Measurements from ENCODE around the gene RPS19.
"Not testable (repeated sequence)": the region's sequence is repeated elsewhere in the genome, so short reads cannot be mapped to it uniquely, and the experiment has no call there.

Gene RPS19

DNA sequence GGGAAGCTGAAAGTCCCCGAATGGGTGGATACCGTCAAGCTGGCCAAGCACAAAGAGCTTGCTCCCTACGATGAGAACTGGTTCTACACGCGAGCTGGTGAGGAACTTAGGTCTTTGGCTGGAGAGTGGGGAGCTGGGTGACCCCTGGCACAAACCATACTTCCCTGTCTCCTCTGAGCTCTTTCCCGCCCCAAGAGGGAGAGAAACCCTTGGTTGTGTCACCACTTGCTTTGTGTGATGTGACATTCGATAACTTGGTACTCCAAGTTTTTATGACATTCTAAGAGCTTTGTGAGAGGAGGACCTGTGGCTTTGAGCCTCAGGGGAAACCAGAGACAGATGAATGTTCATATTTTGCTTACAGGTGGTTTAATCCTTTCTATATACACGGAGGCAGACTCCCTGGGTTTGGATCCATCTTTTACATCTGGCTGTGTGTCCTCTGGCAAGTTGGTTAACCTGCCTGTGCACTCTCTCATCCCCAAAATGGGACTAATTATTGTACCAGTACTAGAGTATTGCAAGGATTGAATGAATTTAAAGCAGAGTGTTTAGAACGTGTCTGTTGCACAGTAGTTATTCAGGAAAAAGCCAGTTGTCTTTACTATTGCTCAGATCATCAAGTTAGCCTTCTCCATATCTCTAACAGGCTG lies 1.2 kb downstream of the RPS19 start:
- peak; percentile 8 for DNase-seq

DNA sequence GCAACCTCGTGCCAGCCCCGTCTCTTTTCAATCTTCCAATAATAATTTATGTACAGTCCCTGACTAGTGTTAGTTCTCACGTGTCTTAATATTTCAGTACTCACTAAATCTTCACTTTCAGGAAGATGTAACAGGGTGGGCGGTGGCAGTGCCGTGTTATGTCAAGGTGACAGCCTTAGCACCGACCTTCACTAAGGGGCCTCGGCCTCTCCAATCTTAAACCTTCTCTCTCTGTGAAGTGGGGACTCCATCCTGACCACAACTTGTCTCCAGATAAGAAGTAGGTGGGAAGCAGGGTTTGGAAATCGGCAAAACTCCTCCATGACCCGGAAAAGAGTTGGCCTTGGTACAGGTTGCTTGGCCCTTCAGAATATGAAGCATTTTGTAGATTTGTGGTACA lies 1.8 kb downstream of the RPS19 start:
- no peak for DNase-seq

DNA sequence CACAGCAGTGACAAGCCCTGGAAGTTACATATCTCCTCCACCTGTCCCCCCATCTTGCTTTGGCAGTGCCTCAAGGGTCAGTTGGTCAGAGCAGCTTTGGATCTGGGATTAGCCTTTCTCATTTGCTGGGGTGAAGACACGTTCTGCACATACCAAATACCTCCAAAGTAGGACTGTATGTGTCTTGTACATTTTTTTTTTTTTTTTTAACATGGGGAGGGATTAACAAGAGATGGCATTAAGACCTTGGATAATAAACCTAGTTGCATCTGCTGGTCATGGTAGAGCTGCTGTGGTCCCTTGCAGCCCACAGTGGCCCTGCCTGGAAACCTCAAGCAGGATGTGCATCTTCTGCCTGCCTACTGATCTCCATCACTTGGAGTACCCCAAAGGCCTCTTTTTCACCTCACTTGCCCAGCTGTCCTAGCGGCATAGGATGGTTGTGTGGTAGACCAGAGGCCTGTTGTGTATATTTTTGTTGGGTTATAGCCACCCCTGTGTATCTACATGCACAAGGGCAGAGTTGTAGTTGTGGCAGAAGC lies 2.5 kb downstream of the RPS19 start:
- DNase-seq: no peak

GRCh38 chr19:41863209-41863931 lies 3.3 kb downstream of the RPS19 start:
- DNase-seq: no peak

- DNase-seq: no peak
These were observed 4.3 kb downstream of the RPS19 start for GRCh38 chr19:41864374-41864773.

- DNase-seq: no peak
These were observed 6.2 kb downstream of the RPS19 start for GRCh38 chr19:41866284-41866683.

GRCh38 chr19:41868120-41868988 lies 8.3 kb downstream of the RPS19 start:
- peak; percentile 64 for DNase-seq

DNA sequence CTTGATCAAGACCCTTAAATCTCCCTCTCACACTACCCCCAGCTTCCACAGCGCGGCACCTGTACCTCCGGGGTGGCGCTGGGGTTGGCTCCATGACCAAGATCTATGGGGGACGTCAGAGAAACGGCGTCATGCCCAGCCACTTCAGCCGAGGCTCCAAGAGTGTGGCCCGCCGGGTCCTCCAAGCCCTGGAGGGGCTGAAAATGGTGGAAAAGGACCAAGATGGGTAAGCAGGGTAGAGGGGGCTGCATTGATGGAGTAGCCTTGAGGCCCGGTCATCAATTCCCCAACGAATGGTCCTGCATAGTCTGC lies 8.9 kb downstream of the RPS19 start:
- no peak for DNase-seq

GRCh38 chr19:41869374-41869955 lies 9.4 kb downstream of the RPS19 start:
- no peak for DNase-seq

DNA sequence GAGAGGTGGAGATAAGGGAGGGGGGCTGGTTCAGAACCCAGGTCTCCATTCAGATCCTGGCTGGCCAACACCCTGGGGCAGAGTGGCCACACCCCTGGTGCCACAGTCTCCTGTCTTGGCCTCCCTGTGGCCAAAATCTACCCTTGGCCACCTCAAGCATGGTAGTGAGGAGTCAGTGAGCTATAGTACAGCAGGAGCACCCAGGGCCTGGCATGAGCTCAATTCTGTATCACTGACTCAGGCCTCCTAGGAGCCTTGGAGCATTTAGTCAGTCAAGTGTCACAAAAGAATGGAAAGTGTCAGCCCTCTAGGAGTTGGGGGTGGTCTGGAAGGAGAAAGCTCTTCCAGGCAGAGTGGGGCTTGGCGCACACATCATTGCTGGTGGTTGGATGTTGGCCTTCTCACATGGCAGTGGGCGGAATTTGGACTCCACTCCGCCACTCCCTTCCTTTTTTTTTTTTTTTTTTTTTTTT lies 10.4 kb downstream of the RPS19 start:
- DNase-seq: no peak

DNA sequence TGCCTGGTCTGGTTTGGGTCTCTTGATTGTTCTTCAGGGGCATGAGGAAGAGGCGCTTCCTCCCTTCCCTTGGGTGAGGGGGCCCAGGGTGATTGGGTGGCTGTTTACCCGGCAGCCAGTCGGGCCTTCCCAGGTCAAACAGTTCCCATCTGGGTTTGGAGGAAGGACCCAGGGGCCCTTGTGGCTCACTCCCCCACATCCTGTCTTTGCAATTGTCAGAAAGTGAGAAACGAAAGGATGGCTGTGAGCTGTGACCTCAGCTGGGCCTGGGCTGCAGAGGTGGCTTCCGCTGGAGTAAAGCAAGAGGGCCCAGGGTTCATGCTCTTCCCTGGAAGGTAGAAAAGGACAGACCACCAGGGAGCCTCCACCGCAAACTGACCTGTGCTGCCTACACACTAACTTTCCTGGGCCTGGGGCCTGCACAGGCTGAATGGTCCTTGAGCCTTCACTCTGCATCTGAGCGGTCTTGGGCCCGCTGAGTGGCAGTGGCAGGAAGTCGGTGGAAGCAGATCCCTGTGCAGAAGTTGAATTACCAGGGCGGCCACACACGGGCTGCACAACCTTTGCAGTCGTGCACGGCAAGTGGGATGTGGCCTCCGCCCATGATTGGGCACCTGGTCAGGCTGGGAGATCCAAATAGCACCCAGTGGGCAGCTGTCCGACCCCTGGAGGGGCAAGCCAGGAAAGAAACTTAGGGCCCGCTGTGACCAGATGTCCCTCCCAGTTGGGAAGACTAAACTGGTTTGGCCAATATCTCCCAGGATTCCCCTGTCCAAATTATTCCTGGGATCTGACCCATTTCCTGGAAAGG lies 11.7 kb downstream of the RPS19 start:
- no peak for DNase-seq

DNA sequence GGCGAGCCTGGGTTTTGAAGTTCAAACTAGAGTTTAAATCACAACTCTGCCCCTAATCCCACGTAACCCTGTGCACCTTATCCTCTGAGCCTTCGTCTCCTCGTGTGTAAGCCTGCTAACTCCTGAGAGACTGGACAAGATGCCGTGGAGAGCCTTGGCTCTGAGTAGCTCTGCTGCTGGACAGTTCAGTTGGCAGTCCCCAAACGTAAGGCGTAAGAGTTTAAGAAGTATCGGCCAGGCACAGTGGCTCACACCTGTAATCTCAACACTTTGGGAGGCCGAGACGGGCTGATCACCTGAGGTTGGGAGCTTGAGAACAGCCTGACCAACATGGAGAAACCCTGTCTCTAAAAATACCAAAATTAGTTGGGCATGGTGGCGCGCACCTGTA lies 12.3 kb downstream of the RPS19 start:
- DNase-seq: no peak

- DNase-seq: peak; percentile 37
These were observed 13.0 kb downstream of the RPS19 start for GRCh38 chr19:41872775-41873647.

- DNase-seq: not testable (repeated sequence)
These were observed 15.9 kb downstream of the RPS19 start for GRCh38 chr19:41875973-41876372.

GRCh38 chr19:41876847-41877832 lies 17.1 kb downstream of the RPS19 start, which contains the start of gene CD79A:
Gene CD79A, plus strand, starts transcription at chr19:41877279. Its CDS starts 26 bp downstream, at chr19:41877305.
- no peak for DNase-seq

DNA sequence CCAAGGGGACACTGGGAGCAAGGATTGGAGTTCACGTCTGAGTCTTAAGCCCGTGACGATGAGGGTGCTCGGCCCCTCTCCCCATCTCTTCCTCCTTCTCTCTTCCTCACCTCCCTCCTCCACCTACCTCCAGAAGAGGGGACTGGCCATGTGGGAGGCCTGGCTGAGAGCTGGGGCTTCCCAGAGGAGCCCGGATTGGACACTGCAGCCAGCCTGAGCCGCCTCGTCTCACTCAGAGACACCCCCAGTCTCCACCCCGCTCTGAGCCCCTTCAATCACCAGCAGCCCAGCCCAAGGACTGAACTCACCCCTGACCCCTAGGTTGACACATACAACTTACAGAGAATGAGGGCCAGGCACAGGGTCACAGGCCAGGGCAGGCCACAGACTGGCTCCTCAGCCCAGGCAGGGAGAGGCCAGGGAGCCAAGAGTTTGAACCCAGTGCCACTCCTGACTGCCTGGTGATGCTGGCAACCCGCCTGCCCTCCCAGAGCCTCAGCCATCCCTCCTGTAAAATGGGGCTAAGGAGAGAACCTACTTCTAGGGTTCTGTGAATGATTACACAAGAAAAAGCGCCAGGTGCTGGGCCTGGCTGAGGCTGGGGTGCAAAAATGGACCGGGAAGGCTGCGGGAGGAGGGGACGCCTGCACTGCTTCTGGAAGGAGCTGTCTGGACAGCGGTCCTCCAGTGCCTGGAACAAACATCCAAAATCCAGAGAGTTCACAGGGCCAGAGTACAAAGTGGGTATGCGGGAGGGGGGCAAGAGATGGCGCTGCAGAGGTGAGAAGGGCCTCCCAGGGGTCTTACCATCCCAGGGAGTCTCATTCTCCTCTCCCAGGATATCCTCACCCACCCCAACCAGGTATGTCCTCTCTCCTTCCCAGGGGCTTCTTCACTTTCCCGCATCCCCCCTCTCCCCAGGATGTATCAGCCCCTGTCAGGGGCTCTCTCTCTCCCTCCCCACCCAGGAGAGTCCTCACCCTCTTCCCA lies 18.2 kb downstream of the RPS19 start:
- no peak for DNase-seq

- DNase-seq: no peak
These were observed 19.0 kb downstream of the RPS19 start for GRCh38 chr19:41879080-41879479.

DNA sequence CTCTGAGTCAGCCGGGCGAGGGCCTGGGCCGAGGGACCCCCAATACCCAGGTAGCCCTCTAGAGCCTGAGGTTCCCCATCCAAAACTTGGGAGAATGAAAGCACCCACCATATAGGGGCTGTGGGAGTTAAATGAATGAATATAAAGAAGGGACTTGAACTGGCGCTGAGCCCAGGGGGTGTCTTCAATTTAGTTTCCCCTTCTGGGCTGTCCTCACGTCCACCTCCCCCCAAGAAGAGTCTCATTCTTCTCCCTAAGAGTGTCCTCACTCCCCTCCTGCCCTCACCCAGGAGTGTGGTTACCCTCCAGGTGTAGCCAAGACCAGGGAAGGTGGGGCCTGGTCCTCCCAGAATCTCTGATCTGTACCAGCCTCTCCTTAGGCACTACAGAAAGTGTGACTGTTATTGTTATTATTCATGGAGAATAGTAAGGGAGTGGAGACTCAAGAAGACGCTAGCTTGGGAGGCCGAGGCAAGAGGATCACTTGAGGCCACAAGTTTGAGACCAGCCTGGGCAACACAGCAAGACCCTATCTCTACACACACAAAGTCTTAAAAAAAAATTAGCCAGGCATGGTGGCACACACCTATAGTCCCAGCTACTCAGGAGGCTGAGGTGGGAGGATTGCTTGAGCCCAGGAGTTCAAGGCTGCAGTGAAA lies 19.7 kb downstream of the RPS19 start:
- DNase-seq: no peak
